Activated T-helper 17 cell treated with anti-CD3 and anti-CD28 coated beads, Interleukin-2, amount 50 U/mL, for 72 hours (primary cell): ENCODE measurements around the gene GAN. TPM values are rescaled to one million over a fixed set of nuclear protein-coding genes. Genes with fewer than 3 reads are reported as not detected.
A peak's percentile ranks its signal among the peaks of the same experiment; 100 is the strongest.

Experiments
- ATAC-seq: fragments of 150-1000 bp; cut with Tn5 transposase; replicated peaks from 2 replicates; pipeline ENCODE4 v1.10.0; 2021; ENCODE audit warnings: mild to moderate bottlenecking, moderate library complexity
- H3K27ac Mint-ChIP-seq: one replicate; pipeline ENCODE4 v1.8.0; 2022; ENCODE audit warnings: mixed read lengths
- H3K27me3 Mint-ChIP-seq: one replicate; pipeline ENCODE4 v1.8.0; 2022; ENCODE audit warnings: mixed read lengths
- H3K36me3 Mint-ChIP-seq: one replicate; pipeline ENCODE4 v1.8.0; 2022; ENCODE audit warnings: low read depth, mild to moderate bottlenecking, mixed read lengths
- H3K4me1 Mint-ChIP-seq: one replicate; pipeline ENCODE4 v1.8.0; 2022; ENCODE audit warnings: mixed read lengths
- H3K4me3 Mint-ChIP-seq: one replicate; pipeline ENCODE4 v1.8.0; 2022; ENCODE audit warnings: mild to moderate bottlenecking, mixed read lengths
- H3K9me3 Mint-ChIP-seq: one replicate; pipeline ENCODE4 v1.8.0; 2022; ENCODE audit warnings: mixed read lengths
- total RNA-seq, 2 donors: library from RNA; stranded (reverse); gene quantifications; one replicate each; pipeline ENCODE4 v1.2.3, GENCODE V29; 2022

The GAN gene
- total RNA-seq, 2 donors from 2014 or later, result 12.6 to 23.5 TPM

DNA sequence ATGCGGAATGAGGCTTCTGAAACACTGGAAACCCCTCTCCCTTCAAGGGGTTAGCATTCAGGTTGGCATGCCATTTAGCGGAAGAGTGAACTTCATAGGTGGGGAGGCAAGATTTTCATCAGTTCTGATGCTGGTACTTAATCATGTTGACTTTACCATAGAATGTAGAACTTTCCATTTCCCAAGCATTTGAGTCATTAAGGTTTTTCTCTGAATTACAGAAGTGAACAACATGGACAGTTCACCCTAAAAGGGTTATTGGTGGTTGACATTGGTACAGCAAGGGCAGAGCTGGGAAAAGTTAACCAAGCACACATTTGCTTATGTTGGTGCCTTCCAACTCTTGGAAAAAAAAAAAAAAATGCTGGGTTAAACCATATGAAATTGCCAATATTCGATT, 39.1 kb downstream of the GAN start:
- Mint-ChIP-seq H3K27ac (peak overlapping the region; percentile 49), H3K4me1 (peaks cover 7% of the 10 kb centered on the region), H3K4me3 (peak overlapping the region; percentile 28), H3K9me3 (no peaks in the 10 kb centered on the region), H3K27me3 (no peaks in the 10 kb centered on the region), H3K36me3 (peaks cover 52% of the 10 kb centered on the region)
- peak; percentile 84 for ATAC-seq

DNA sequence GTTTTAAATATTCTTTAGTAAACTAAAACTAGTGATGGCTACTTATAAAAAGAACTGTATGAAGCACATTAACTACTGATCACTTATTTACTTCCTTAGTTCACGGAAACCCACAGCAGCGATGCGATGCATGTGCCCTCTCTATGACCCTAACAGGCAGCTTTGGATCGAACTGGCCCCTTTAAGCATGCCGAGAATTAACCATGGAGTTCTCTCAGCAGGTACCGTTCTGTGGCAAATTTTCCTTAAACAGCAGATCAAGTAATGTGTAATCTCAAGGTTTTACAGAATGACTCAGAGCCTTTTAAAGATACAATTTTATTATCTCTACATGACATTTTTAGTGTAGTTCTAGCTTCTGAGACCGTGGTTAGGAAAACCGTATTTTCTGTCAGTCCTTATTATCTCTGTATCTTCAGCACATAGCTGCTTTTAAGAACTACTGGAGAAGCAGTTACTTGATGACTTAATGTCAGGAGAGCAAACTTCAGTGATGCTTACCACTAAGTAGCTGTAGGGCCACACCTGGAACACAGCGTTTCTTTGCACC, 43.0 kb downstream of the GAN start:
- Mint-ChIP-seq H3K9me3 (no peaks in the 10 kb centered on the region), H3K27ac (no peak overlapping the region)

DNA sequence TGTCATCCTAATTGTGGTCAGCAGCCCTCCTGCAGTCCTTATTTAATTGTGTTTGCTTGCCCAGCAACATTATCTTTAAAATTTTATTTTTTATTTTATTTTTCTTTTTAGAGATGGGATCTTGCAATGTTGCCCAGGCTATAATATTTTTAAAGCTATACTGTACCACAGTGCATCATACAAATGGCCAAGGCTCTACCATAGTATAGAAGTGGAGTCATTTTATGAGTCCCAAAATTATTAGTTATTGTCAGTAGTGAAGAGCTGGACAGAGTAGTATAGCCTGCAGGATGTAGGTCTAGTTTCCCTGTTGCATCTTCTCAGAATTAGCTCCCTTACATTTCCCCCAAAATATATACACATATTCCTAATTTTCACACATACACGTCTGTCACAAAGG, 44.1 kb downstream of the GAN start:
- H3K36me3 Mint-ChIP-seq, result peaks cover 80% of the 10 kb centered on the region
- no peak overlapping the region for H3K4me3 Mint-ChIP-seq
- no peaks in the 10 kb centered on the region for H3K27me3 Mint-ChIP-seq
- H3K9me3 Mint-ChIP-seq, result no peaks in the 10 kb centered on the region
- ATAC-seq, result no peak
- H3K27ac Mint-ChIP-seq, result no peak overlapping the region
- H3K4me1 Mint-ChIP-seq, result peaks cover 1% of the 10 kb centered on the region

More for the DNA sequence above, 43.0 kb downstream of the GAN start:
- Mint-ChIP-seq H3K27me3 (no peaks in the 10 kb centered on the region), H3K36me3 (peaks cover 76% of the 10 kb centered on the region), H3K4me3 (no peak overlapping the region), H3K4me1 (peaks cover 7% of the 10 kb centered on the region)
- ATAC-seq, result no peak

DNA sequence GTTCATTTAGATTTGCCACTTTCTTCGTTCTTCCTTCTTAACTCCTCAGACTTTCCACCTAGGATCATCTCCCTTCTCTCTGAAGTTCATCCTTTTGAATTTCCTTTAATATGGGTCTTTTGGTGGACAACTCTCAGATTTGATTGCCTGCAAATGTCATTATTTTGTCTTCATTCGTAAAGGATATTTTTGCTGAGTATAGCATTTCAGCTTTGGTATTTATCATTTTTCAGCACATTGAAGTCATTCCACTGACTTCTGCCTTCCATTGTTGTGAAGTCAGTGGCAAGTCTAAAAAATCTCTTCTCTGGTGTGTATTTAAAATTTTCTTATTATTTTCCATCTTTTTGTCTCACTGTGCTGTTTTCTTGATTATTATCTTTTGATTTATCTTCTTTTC, 45.4 kb downstream of the GAN start:
- Mint-ChIP-seq H3K27ac (no peak overlapping the region), H3K4me1 (no peaks in the 10 kb centered on the region), H3K4me3 (no peak overlapping the region), H3K36me3 (peaks cover 80% of the 10 kb centered on the region), H3K27me3 (no peaks in the 10 kb centered on the region), H3K9me3 (no peaks in the 10 kb centered on the region)
- ATAC-seq, result no peak

DNA sequence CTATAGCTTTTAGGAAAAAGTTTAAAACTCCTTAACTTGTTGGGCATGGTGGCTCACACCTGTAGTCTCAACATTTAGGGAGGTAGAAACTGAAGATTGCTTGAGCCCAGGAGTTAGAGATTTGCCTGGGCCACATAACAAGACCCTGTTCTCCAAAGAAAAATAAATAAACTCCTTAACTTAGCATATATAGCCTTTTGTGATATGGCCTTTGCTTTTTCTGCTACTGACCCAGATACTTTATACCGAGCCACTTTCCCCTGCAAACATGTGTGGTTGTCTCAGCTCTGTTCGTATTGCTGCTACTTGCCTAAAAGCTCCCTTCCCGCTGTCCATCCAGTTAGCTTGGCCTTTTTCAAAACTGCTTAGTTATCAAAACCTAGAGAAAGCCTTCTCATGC, 51.0 kb downstream of the GAN start:
- H3K27ac Mint-ChIP-seq, result peak overlapping the region; percentile 42
- H3K4me1 Mint-ChIP-seq, result peaks cover 6% of the 10 kb centered on the region
- no peaks in the 10 kb centered on the region for H3K9me3 Mint-ChIP-seq
- ATAC-seq, result no peak
- H3K27me3 Mint-ChIP-seq, result no peaks in the 10 kb centered on the region
- H3K4me3 Mint-ChIP-seq, result no peak overlapping the region
- H3K36me3 Mint-ChIP-seq, result peaks cover 98% of the 10 kb centered on the region

DNA sequence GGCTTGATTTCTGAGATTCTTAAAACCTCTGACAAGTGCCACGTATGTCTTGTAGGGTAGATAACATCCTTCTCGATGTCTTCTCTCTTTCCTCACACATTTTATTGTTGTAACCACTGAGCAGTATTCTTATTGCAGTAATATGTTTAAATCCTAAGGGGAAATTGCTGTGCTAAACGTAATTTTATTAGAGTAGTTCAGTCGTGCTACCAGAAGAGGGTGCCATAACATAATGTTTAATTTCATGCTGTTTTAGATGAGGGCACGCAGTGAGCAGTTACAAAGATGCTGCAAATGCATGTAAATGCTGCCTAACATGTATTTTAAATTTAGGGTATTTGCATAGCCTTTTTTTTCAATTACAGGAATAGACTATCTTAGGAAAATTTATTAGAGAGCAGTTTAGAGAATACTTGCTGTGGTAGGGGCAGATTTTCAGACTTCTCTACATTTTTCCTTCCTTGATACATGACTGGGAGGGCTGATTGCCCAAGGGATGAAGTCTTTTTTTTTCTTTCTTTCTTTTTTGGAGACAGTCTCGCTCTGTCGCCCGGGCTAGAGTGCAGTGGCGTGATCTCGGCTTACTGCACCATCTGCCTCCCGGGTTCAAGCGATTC, 51.7 kb downstream of the GAN start:
- H3K4me1 Mint-ChIP-seq, result peaks cover 6% of the 10 kb centered on the region
- peak overlapping the region; percentile 42 for H3K27ac Mint-ChIP-seq
- peak; percentile 56 for ATAC-seq
- H3K27me3 Mint-ChIP-seq, result no peaks in the 10 kb centered on the region
- peaks cover 100% of the 10 kb centered on the region for H3K36me3 Mint-ChIP-seq
- H3K9me3 Mint-ChIP-seq, result no peaks in the 10 kb centered on the region
- H3K4me3 Mint-ChIP-seq, result no peak overlapping the region

DNA sequence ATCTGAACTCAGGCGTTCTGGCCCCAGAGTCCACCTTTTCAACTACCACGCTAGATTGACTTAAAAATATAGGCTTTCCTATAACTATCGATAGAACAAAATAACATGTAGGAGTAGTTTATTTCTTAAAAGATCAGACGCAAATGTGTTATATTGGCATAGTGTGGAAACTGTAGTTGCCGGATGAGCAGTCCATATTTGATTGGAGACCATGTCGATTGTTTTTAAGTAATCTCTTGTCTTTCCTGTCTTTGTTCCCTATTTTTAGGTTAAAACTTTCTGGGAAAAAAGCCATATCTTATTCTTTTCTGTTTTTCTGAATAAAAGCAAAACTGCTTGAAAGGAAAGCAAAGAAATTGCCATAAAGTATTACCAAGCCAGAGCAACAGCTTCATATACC, 53.1 kb downstream of the GAN start:
- Mint-ChIP-seq H3K4me3 (no peak overlapping the region), H3K4me1 (peaks cover 6% of the 10 kb centered on the region), H3K27me3 (no peaks in the 10 kb centered on the region), H3K27ac (no peak overlapping the region), H3K9me3 (no peaks in the 10 kb centered on the region), H3K36me3 (peaks cover 100% of the 10 kb centered on the region)
- no peak for ATAC-seq

DNA sequence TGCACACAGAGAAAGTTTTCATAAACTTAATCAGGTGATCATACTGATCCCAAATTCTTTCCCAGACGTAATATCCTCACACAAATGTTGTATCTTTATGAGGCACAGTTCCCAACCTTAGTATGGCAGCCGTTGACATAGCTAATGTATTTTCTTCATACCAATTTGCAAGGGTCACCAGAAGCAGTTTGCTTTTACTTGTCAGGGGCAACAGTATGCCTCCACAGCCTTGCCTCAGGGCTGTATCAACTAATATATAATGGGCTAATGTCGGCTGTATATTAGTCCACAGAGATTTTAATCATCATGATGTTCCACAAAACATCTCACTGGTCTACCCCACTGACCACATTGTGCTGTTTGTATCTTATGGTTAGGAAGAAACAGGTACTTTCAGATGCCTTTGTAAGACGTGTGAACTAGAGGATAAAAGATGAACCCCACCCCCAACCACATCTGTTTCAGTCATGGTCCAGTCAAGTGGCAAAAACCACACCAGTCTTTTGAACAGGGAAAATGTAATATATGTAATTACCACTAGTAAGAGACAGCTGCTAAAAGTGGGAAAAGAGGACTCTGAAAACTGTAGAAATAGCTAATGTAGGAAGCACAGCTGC, 55.2 kb downstream of the GAN start:
- Mint-ChIP-seq H3K27ac (peak overlapping the region; percentile 10), H3K4me1 (peaks cover 6% of the 10 kb centered on the region), H3K9me3 (no peaks in the 10 kb centered on the region), H3K4me3 (no peak overlapping the region), H3K36me3 (peaks cover 94% of the 10 kb centered on the region), H3K27me3 (no peaks in the 10 kb centered on the region)
- no peak for ATAC-seq

DNA sequence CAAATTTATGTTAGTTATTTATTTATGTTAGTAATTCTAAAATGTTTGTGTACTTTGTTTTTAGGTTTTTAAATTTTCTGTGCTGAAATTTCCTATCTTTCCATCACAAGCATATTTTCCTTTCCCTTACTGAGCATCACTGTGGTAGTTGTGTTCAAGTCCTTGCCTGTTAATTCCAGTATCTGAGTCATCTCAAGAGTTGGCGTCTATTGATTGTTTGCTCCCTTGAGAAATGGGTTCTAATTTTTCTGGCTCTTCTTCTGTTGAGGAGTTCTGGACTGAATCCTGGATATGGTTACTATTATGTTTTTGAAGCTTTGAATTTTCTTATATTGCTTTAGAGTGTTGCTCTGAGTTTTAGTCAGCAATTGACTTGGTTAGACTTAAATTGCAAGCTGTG, 56.3 kb downstream of the GAN start:
- H3K27ac Mint-ChIP-seq, result peak overlapping the region; percentile 10
- H3K9me3 Mint-ChIP-seq, result no peaks in the 10 kb centered on the region
- H3K4me3 Mint-ChIP-seq, result no peak overlapping the region
- peaks cover 83% of the 10 kb centered on the region for H3K36me3 Mint-ChIP-seq
- ATAC-seq, result no peak
- no peaks in the 10 kb centered on the region for H3K27me3 Mint-ChIP-seq
- H3K4me1 Mint-ChIP-seq, result peaks cover 5% of the 10 kb centered on the region

DNA sequence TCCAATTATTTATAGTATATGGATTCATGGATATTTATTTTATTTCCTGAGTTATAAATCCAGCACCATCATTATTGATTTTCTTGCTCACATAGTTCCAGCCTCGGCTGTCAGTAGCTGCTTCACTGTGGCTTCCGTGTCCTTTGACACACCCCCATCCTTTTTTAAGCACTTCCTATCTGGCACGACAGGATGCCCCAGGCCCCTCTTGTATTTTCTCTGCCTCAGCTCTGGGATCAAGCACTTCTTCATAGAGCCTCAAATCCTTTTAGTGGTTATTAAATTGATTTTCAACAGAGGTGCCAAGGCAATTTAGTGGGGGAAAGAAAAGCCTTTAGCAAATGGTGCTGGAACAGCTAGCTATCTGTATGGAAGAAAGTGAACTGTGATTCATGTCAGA, 59.8 kb downstream of the GAN start:
- no peaks in the 10 kb centered on the region for H3K9me3 Mint-ChIP-seq
- no peak overlapping the region for H3K27ac Mint-ChIP-seq
- H3K36me3 Mint-ChIP-seq, result peaks cover 80% of the 10 kb centered on the region
- H3K4me1 Mint-ChIP-seq, result no peaks in the 10 kb centered on the region
- H3K4me3 Mint-ChIP-seq, result no peak overlapping the region
- no peak for ATAC-seq
- H3K27me3 Mint-ChIP-seq, result no peaks in the 10 kb centered on the region

DNA sequence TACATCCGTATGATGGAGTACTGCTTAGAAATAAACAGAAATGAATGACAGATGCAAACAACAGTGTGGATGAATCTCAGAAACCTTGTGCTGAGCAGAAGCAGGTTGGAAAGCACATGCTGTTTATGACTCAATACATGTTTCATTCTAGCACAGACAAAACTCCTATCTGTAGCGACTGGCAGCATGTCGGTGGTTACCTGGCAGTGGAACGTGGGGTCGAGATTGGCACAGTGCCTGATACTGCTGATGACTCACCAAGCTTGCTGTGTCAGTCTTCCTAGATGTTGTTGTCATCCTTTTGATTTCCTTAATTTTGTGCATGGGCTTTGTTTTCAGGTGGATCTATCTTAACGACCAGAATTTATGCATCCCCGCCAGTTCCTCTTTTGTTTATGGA, 62.1 kb downstream of the GAN start:
- no peaks in the 10 kb centered on the region for H3K9me3 Mint-ChIP-seq
- H3K27me3 Mint-ChIP-seq, result no peaks in the 10 kb centered on the region
- H3K4me3 Mint-ChIP-seq, result no peak overlapping the region
- peak; percentile 56 for ATAC-seq
- peaks cover 67% of the 10 kb centered on the region for H3K36me3 Mint-ChIP-seq
- H3K27ac Mint-ChIP-seq, result no peak overlapping the region
- no peaks in the 10 kb centered on the region for H3K4me1 Mint-ChIP-seq

DNA sequence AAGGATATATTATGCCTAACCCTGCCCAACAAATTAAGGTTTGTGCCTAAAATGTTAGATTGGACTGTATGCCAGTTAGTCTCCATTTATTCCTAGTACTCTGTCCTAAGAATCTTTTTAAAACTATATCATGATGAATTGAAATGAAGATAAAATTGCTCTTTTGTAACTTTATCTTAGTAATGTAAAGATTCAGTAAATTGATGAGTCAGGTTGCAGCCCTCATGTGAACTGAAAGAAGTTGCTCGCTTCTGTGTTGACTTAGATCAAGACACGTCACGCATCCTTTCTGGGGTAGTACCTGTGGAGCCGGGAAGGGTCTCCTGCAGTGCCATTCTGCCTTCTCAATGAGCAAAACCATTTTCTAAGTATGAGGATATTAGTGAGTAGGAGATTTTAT, 63.3 kb downstream of the GAN start:
- Mint-ChIP-seq H3K27ac (no peak overlapping the region), H3K27me3 (no peaks in the 10 kb centered on the region), H3K4me1 (no peaks in the 10 kb centered on the region), H3K4me3 (no peak overlapping the region), H3K9me3 (no peaks in the 10 kb centered on the region), H3K36me3 (peaks cover 59% of the 10 kb centered on the region)
- ATAC-seq, result no peak

DNA sequence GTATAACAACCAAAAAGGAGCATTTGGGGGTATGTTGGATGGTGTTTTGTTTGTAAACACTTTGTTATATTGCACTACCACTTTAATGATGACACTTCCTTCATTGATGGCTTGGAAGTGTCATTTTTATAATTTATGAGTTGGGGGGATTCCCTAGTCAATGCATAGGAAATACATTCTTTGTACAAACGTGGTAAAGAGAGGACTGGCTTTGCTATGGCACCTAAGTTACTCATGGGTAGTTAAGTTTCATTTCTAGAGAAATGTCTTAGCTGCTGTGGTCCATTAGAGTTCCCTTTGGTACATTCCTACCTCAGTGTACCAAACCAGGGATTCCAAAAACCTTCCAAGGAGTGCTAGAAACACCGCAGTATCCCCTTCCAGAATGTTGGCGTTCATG, 66.2 kb downstream of the GAN start:
- ATAC-seq, result no peak
- no peak overlapping the region for H3K4me3 Mint-ChIP-seq
- no peak overlapping the region for H3K27ac Mint-ChIP-seq
- no peaks in the 10 kb centered on the region for H3K27me3 Mint-ChIP-seq
- H3K9me3 Mint-ChIP-seq, result no peaks in the 10 kb centered on the region
- no peaks in the 10 kb centered on the region for H3K4me1 Mint-ChIP-seq
- H3K36me3 Mint-ChIP-seq, result peaks cover 54% of the 10 kb centered on the region

DNA sequence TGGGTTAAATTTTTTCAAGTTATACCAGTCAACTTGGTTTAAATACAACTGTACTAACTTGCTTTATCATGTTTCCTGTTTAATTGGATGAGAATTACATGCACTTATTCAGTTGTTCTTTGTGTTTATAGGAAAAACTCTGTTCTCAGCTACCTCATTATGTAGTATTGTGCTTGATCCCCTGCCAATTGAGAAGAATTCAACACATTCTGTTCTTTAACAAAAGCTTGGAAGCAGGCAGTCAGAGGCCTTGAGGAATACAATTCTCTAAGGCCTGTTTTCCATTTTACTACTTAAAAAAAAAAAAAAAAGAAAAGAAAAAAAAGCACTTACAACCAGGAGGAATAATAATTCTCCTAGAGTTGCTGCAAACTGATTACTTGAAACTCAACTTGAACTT, 69.2 kb downstream of the GAN start:
- Mint-ChIP-seq H3K4me3 (no peak overlapping the region), H3K9me3 (no peaks in the 10 kb centered on the region), H3K27me3 (no peaks in the 10 kb centered on the region), H3K4me1 (no peaks in the 10 kb centered on the region), H3K27ac (no peak overlapping the region), H3K36me3 (peaks cover 45% of the 10 kb centered on the region)
- no peak for ATAC-seq

DNA sequence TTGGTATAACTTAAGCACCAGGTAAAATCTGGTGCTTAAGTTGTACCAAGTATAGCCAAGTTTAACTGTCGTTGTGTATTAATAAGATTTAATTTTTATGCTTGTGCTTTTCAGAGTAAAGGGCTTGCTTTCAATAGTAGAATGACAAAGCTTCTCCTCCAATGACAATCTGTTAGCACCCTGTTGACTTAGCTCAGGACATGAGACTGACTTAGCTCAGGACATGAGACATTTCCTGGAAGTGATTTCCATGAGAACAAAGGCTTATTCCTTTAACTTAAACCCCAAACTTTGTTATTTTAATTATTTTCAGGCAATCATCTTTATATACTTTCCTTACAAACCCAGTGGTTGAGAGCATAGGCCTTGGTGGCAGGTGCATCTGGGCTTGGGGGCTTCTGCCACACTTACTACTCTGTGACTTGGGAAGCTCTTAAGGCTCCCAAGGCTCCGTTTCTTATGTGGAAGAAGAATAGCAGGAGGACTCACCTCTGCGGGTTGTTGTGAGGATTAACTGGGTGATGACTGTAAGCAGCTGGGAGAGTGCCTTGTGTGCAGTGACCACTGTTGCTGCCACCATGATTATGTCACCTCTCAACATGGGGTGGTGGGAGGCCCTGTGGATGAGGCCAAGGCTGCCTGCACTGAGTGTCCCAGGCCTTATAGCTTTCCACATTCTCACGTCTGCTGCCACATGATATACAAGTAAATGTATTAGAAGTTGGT, 70.4 kb downstream of the GAN start:
- H3K36me3 Mint-ChIP-seq, result peaks cover 37% of the 10 kb centered on the region
- H3K4me3 Mint-ChIP-seq, result no peak overlapping the region
- H3K4me1 Mint-ChIP-seq, result no peaks in the 10 kb centered on the region
- ATAC-seq, result no peak
- no peak overlapping the region for H3K27ac Mint-ChIP-seq
- H3K27me3 Mint-ChIP-seq, result no peaks in the 10 kb centered on the region
- no peaks in the 10 kb centered on the region for H3K9me3 Mint-ChIP-seq
